Right atrium auricular region (tissue), 2 donors: ENCODE data around the gene GADD45B. TPM values are rescaled to one million over a fixed set of nuclear protein-coding genes. Genes with fewer than 3 reads are reported as not detected.

ENCODE experiments used
- DNase-seq: peaks from one replicate; pipeline ENCODE4 v3.0.0-alpha.2; 2019; ENCODE audit warnings: low spot score
- H3K27ac ChIP-seq, 2 donors: fragments of 200-600 bp; sonication (generic); 1 replicate in 1 of 2; 2 replicates in 1 of 2; pipeline ENCODE4 v1.5.1; 2016 to 2019
- H3K27me3 ChIP-seq, 2 donors: fragments of 200-600 bp; sonication (generic); one replicate each; pipeline versions ENCODE4 v1.5.1 to v1.6.0; 2017 to 2019
- H3K36me3 ChIP-seq: fragments of 200-600 bp; sonication (generic); one replicate; pipeline ENCODE4 v1.5.1; 2016
- H3K4me1 ChIP-seq, 2 donors: fragments of 200-600 bp; sonication (generic); one replicate each; pipeline versions ENCODE4 v1.5.1 to v1.6.0; 2017 to 2019
- H3K4me3 ChIP-seq, 2 donors: fragments of 200-600 bp; sonication (generic); 1 replicate in 1 of 2; 2 replicates in 1 of 2; pipeline ENCODE4 v1.5.1; 2017 to 2019; ENCODE audit warnings: mild to moderate bottlenecking in 1 of 2, moderate library complexity in 1 of 2
- H3K9me3 ChIP-seq, 2 donors: fragments of 200-600 bp; sonication (generic); one replicate each; pipeline ENCODE4 v1.5.1; 2019
- microRNA-seq, 2 donors: library from miRNA; unstranded; fragments of <30 nt; microRNA quantifications; one replicate each; pipeline ENCODE4, GENCODE V29; 2016 to 2017; ENCODE audit warnings: borderline number of aligned reads in 2 of 2, borderline replicate concordance in 1 of 2
- total RNA-seq, 2 donors: library from RNA; depleted of rRNA; stranded (reverse); fragments of >200 nt; gene quantifications; one replicate each; pipeline ENCODE4 v1.1.0, GENCODE V29; 2016
- TF ChIP-seq, protein P1 (sequence below), 2 donors: fragments of 200-600 bp; sonication (generic); IDR thresholded peaks; one replicate each; pipeline ENCODE4 v1.5.1; 2019; ENCODE audit warnings: antibody characterized with exemption in 2 of 2

GADD45B gene
- total RNA-seq, 2 donors from 2014 or later: 205 to 218 TPM

DNA sequence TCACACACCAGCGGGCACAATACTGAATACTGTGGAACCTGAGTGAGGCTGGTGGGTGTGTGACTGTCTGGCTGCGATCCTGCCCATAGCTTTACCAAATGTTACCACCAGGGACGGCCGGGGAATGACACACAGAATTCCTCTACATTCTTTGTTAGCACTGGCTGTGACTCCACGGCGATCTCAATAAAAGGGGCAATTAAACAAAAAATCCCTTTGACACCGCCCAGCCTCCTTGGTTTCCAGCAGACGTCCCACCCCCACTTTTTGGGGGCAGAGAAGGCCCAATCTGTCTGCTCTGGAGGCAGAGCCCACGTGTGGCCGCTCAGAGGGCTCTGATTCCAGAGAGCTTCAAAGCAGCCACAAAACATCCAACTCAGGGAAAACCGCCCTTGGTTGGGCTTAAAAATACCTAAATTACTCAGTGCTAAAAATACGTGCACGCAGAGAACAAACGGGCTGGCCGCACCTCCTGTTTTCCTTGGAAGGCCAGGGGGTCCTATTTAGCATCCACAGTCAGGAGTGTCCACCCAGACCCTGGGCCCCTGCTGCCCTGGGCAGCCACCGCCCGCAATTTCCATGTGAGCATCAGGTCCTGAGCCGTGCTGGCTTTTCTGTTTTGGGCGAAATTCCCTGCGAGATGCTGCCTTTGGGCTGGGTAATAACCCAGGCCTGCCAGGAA is 47.8 kb downstream of the GADD45B start:
- TF ChIP-seq, protein P1, sequence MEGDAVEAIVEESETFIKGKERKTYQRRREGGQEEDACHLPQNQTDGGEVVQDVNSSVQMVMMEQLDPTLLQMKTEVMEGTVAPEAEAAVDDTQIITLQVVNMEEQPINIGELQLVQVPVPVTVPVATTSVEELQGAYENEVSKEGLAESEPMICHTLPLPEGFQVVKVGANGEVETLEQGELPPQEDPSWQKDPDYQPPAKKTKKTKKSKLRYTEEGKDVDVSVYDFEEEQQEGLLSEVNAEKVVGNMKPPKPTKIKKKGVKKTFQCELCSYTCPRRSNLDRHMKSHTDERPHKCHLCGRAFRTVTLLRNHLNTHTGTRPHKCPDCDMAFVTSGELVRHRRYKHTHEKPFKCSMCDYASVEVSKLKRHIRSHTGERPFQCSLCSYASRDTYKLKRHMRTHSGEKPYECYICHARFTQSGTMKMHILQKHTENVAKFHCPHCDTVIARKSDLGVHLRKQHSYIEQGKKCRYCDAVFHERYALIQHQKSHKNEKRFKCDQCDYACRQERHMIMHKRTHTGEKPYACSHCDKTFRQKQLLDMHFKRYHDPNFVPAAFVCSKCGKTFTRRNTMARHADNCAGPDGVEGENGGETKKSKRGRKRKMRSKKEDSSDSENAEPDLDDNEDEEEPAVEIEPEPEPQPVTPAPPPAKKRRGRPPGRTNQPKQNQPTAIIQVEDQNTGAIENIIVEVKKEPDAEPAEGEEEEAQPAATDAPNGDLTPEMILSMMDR (IDR thresholded peaks at IDR 0.05): no peak

DNA sequence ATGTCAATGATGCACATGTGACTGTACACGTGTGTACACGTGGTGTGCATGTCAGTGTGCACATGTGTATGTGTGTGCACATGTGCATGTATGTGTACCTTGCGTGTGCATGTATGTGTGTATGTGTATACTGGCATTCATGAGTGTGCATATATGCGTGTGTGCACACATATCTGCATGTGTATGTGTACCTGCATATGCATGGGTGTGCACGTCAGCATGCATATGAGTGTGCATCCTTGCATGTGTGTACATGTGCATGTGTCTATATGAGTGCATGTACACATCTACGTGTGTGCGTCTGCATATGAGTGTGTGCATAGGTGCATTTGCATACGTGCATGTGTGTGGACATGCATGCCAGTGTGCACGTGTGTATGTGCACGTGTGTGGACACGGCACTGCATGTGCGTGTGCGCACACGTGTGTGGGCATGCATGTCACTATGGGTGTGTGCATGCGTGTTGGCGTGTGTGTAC is 48.5 kb downstream of the GADD45B start:
- Histone ChIP-seq H3K27me3 (no peaks in the 10 kb centered on the region), H3K36me3 (no peaks in the 10 kb centered on the region), H3K9me3 (no peaks in the 10 kb centered on the region), H3K4me1 (peaks cover 0 to 24% of the 10 kb centered on the region in 2 donors), H3K27ac (no peak overlapping the region), H3K4me3 (no peak overlapping the region)
- no peak for DNase-seq
- TF ChIP-seq, protein P1 (IDR thresholded peaks at IDR 0.05): no peak

More for the DNA sequence above, 47.8 kb downstream of the GADD45B start:
- DNase-seq: no peak
- Histone ChIP-seq H3K4me1 (peaks cover 0 to 24% of the 10 kb centered on the region in 2 donors), H3K27ac (no peak overlapping the region), H3K36me3 (no peaks in the 10 kb centered on the region), H3K9me3 (no peaks in the 10 kb centered on the region), H3K4me3 (no peak overlapping the region), H3K27me3 (no peaks in the 10 kb centered on the region)

DNA sequence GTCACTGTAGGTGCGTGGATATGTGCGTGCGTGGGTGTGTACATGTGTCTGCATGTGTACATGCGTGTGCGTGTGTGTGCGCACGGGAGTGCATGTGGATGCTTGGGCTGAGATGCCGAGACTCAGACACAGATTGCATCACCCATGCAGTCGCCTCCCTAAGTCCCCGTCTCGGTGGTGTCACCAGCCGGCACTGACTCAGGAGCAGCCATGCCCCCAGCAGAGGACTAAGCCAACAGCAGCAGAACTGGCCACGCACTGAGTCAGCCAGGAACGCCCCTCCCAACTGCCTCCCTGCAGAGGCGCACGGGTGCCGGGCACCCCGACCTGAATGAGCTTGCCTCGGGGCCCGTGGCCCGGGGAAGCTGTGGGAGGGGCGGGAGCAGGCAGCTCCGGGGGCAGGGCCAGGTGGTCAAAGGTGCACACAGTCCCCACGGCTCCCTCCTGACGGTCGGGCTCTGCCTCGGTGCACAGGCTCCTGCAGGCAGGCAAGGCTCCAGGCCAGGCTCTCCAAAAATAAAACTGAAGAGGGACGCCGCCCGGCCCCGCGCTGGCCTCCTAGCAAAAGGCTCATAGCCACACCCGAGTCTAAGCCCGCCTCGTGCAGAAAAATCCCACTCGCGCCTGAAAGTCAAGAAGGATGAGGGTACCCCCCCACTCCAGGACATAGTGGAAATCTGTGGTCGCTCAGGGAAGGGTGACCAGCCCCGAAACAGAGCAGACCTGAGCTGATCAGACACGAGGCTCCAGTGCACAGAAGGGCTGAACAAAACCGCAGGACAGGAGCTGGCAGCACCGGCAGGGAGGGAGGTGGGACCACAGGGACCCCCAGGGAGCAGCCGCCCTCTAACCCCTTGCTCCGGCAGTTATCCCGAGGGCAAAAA is 49.2 kb downstream of the GADD45B start:
- H3K36me3 ChIP-seq: no peaks in the 10 kb centered on the region
- peak overlapping the region in 1 of 2 donors; percentile 29 for H3K4me3 ChIP-seq
- H3K9me3 ChIP-seq: no peaks in the 10 kb centered on the region
- DNase-seq: no peak
- H3K4me1 ChIP-seq: peaks cover 0 to 24% of the 10 kb centered on the region in 2 donors
- TF ChIP-seq, protein P1 (IDR thresholded peaks at IDR 0.05): no peak
- no peaks in the 10 kb centered on the region for H3K27me3 ChIP-seq
- peak overlapping the region; percentile 39 to 45 for H3K27ac ChIP-seq

DNA sequence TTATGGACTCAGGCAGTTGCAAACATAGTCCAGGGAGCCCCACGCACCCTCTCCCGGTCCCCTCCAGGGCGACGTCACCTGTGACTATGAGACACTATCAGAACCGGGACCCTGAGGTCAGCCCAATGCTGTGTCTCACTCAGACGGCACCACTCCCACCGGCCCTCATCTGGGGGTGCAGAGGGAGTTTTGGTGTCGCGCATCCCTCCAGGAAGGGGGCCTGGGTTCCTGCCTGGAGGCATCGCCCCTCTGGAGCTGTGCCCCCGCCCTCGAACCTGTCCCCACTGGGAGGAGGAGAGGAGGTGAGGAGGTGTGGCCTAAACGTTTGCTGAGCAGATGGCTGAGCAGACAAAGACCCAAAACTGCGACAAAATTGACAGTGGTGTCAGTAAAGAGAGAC is 51.2 kb downstream of the GADD45B start:
- peaks cover 0 to 20% of the 10 kb centered on the region in 2 donors for H3K4me1 ChIP-seq
- no peak overlapping the region for H3K4me3 ChIP-seq
- H3K9me3 ChIP-seq: peaks cover 0 to 1% of the 10 kb centered on the region in 2 donors
- H3K27me3 ChIP-seq: no peaks in the 10 kb centered on the region
- no peaks in the 10 kb centered on the region for H3K36me3 ChIP-seq
- no peak for DNase-seq
- H3K27ac ChIP-seq: no peak overlapping the region
- TF ChIP-seq, protein P1 (IDR thresholded peaks at IDR 0.05): no peak

DNA sequence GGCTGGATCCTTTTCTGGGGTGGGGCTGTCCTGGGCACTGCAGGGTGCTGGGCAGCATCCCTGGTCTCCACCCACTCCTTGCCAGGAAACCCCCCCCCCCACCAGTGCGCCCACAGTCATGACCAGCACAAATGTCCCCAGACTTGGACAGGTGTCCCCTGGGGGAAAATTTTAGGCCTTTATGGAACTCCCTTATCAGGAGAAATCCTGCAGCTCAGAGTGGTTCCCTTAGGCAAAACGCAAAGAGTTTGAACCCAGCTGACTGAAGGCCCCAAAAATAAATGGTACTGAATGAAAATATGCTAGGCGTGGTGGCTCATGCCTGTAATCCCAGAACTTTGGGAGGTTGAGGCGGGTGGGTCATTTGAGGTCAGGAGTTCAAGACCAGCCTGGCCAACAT is 51.8 kb downstream of the GADD45B start:
- TF ChIP-seq, protein P1 (IDR thresholded peaks at IDR 0.05): no peak

More for the DNA sequence above, 51.8 kb downstream of the GADD45B start:
- Histone ChIP-seq H3K9me3 (peaks cover 0 to 4% of the 10 kb centered on the region in 2 donors), H3K4me1 (peaks cover 0 to 20% of the 10 kb centered on the region in 2 donors), H3K27me3 (no peaks in the 10 kb centered on the region), H3K27ac (no peak overlapping the region), H3K4me3 (no peak overlapping the region), H3K36me3 (no peaks in the 10 kb centered on the region)
- DNase-seq: no peak

Small RNA genes lying within 50 kb of the gene (microRNA-seq; reads per million reads assigned to microRNA genes)
- 0 reads per million in 2 donors for gene MIR7108

Other genes starting within 250 kb of the GADD45B start
- gene PLEKHJ1, start 239.8 kb upstream of the GADD45B start, total RNA-seq: 10 to 100 TPM; 44.1 to 53.0 TPM
- 10 to 100 TPM; 17.3 to 30.4 TPM for gene SF3A2, start 239.3 kb upstream of the GADD45B start, total RNA-seq
- under 1 TPM in 1 of 2 donors, not detected in 1; 0.98 TPM for gene AMH, start 226.8 kb upstream of the GADD45B start, total RNA-seq
- under 1 TPM in 1 of 2 donors, not detected in 1; 0.39 TPM for gene JSRP1, start 219.7 kb upstream of the GADD45B start, total RNA-seq
- gene PEAK3, start 194.0 kb upstream of the GADD45B start, total RNA-seq: 1 to 10 TPM; 1.5 to 1.9 TPM
- gene LINGO3, start 168.0 kb upstream of the GADD45B start, total RNA-seq: not detected
- 100 to 1,000 TPM in 1 of 2 donors, 10 to 100 TPM in 1; 38.6 to 104 TPM for gene LSM7, start 147.5 kb upstream of the GADD45B start, total RNA-seq
- gene SPPL2B, start 147.4 kb upstream of the GADD45B start, total RNA-seq: 10 to 100 TPM; 16.7 to 19.8 TPM
- not detected for gene TMPRSS9, start 115.9 kb upstream of the GADD45B start, total RNA-seq
- 10 to 100 TPM; 37.1 to 37.2 TPM for gene TIMM13, start 48.5 kb upstream of the GADD45B start, total RNA-seq
- gene LMNB2, start 19.2 kb upstream of the GADD45B start, total RNA-seq: 10 to 100 TPM in 1 of 2 donors, 1 to 10 TPM in 1; 9.9 to 16.2 TPM
- 10 to 100 TPM; 18.0 to 22.8 TPM for gene GNG7, start 226.6 kb downstream of the GADD45B start, total RNA-seq
- 10 to 100 TPM; 36.5 to 58.0 TPM for gene DIRAS1, start 245.2 kb downstream of the GADD45B start, total RNA-seq